DND-41 (cell line): ENCODE results near the gene ATP1A1.

ENCODE experiments used
- CTCF ChIP-seq: IDR thresholded peaks from 2 replicates; pipeline ENCODE4 v1.5.1; 2012; ENCODE audit warnings: borderline replicate concordance, low read length, moderate library complexity, mild to moderate bottlenecking; ENCODE audit not compliant: poor library complexity, severe bottlenecking; ENCODE audit errors: extremely low read depth
- EZH2 ChIP-seq: IDR thresholded peaks from 3 replicates; pipeline ENCODE4 v1.6.1; 2012; ENCODE audit warnings: borderline replicate concordance, low read depth, mild to moderate bottlenecking, moderate library complexity, low read length, inconsistent platforms; ENCODE audit not compliant: severe bottlenecking

- TF ChIP-seq CTCF (no peak), EZH2 (no peak)
These were observed 32.4 kb upstream of the ATP1A1 start for GRCh38 chr1:116340506-116341231.
